Measurements from ENCODE around the gene MYOC. TPM values are rescaled to one million over a fixed set of nuclear protein-coding genes. Genes with fewer than 3 reads are reported as not detected.
"Not testable (repeated sequence)": the region's sequence is repeated elsewhere in the genome, so short reads cannot be mapped to it uniquely, and the experiment has no call there.

Gene MYOC
- total RNA-seq, 2 donors from 2014 or later = 1.9 to 6.4 TPM

DNA sequence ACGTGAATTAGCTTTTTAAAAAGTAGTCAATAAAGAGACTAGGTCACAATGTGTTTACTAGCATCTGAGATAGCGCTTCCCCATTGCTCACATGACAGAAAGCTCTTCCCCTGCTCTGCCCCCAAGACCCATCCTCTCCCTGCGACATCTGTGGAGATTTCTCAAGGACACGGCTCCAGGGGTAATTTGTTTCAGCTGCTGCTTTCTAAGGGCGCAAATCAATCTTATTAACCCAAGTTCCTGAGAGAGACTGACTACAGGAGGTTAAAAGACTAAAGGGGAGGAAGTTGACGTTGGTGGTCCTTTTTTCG, 30.4 kb downstream of the MYOC start, which contains the start of gene MYOCOS:
TSS of gene MYOCOS (plus strand) at position 92 of the 311 bp plus-strand sequence. CDS start 1,641 bp downstream, outside the sequence.
- intact Hi-C loops (cut with DNase I, micrococcal nuclease) = no loop called here
- ATAC-seq = no peak
- DNase-seq = no peak

DNA sequence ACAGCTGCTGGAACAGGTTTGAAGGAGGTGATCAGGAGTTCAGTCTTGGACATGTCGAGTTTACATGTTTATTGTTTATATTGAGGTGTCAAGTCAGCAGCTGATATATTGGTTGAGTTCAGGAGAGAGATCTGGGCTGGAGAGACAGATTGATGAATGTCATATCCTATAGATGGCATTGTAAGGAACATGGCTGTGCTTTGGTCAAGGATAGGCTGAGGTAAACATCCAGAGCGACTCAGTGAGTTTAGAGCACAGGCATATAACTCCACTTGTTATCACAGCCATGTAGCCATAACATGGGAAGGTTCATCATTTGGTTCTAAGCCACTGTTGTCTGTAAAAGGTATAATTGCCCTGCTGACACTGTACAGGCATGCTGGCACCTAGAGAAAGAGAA, 35.9 kb downstream of the MYOC start:
- ATAC-seq (no peak), DNase-seq (no peak)
- intact Hi-C loops (cut with DNase I, micrococcal nuclease) = no loop called here

DNA sequence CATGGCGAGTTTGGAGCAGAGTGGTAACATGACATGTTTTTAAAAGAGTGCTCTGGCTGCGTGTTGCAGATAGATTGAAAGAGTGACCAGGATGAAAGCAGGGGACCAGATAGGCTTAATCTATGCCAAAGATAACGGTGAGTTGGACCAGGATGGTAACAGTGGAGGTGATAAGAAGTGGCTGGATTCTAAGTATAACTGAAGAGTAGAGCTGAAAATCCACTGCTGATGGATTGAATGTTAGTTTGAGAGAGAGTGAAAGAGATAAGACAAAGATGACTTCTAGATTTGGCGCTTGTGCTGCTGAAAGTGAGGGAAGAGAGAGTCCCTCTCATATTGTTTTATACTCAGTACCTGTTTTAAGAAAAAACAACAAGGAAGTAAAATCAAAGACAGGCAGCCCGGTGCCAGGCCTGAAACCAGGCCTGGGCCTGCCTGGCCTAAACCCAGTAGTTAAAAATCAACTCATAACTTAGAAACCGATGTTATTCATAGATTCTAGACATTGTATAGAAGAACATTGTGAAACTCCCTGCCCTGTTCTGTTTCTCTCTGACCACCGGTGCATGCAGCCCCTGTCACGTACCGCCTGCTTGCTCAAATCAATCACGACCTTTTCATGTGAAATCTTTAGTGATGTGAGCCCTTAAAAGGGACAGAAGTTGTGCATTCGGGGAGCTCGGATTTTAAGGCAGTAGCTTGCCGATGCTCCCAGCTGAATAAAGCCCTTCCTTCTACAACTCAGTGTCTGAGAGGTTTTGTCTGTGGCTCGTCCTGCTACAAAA, 37.2 kb downstream of the MYOC start:
- DNase-seq; ATAC-seq; intact Hi-C loops (cut with DNase I, micrococcal nuclease): not testable (repeated sequence)

DNA sequence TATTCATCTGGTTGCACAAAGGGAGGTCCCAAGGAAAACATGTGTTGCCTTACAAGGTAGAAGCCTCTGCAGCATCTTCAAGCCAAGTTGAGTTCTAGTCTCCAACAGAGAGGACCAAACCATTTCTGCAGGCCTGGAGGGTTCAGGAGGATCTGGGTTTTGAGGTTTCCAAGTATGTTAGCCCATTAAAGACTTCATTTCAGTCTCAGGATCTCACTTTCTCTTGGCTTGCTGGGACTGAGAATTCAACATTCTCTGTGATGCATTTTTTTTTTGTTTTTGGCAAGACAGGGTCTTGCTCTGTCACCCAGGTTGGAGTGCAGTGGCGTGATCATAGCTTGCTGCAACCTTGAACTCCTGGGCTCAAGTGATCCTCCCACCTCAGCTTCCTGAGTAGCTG, 39.2 kb downstream of the MYOC start:
- DNase-seq (no peak), ATAC-seq (no peak)
- intact Hi-C loops (cut with DNase I, micrococcal nuclease) = no loop called here

DNA sequence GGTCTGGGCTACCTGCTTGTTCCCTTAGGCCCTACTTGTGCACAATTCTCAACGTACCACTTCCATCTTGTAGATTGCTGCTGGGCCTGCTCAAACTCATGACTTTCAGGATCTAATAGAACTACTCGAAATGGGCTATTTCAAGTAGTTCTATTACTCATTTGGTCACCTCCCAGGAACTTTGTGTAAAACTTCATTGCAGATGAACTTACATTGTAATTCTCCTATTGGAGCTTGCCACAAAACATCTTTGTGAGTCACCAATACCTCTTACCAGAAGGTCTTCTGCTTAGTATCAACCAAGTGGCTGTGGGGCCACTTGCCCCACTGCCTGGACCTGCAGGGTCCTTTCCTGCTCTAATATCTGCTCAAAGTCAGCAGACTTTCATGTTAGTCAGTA, 41.2 kb downstream of the MYOC start:
- no peak for DNase-seq
- ATAC-seq = no peak
- intact Hi-C loops (cut with DNase I, micrococcal nuclease) = no loop called here

DNA sequence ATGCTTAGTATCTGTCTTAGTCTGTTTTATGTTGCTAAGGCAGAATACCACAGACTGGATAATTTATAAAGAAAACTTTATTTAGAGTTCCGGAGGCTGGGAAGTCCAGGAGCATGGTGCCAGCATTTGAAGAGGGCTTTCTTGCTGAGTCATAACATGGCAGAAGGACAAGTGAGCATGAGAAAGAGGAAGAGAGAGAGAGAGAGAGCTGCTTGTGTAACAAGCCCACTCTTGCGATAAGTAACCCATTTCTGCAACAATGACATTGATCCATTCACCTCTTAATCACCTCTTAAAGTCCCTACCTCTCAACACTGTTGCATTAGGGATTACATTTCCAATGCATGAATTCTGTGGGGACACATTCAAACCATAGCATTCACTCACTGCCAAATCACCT, 42.1 kb downstream of the MYOC start:
- no peak for ATAC-seq
- intact Hi-C loops (cut with DNase I, micrococcal nuclease) = no loop called here
- no peak for DNase-seq

DNA sequence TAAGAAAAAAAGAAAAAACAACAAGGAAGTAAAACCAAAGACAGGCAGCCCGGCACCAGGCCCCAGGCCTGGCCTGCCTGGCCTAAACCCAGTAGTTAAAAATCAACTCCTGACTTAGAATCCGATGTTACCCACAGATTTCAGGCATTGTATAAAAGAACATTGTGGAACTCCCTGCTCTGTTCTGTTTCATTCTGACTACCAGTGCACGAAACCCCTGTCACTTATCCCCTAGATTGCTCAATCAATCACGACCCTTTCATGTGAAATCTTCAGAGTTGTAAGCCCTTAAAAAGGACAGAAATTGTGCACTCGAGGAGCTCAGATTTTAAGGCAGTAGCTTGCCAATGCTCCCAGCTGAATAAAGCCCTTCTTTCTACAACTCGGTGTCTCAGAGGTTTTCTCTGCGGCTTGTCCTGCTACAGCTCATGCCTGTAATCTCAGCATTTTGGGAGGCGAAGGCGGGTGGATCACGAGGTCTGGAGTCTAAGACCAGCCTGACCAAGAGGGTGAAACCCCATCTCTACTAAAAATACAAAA, 46.0 kb downstream of the MYOC start:
- intact Hi-C loops (cut with DNase I, micrococcal nuclease) = no loop called here
- ATAC-seq (no peak), DNase-seq (no peak)

DNA sequence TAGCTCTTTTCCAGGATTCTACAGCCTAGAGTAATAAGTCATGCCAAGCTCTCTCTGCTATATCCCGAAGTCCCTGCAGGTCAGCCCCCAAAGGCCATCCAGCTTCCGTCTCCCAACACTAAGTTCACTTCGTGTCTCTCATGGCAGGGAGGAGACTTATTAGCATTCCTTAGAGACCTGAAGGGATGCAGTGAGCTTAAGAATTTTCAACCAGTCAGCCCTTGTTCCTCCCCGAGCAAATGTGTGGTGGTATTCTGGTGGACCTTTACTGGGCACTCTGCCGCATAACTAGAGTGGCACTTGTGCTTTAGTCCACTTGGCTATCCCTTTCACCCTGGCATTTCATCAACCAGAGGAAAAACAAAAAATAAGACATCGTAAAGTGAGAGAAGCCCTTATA, 49.4 kb downstream of the MYOC start:
- intact Hi-C loops (cut with DNase I, micrococcal nuclease); DNase-seq: not testable (repeated sequence)

DNA sequence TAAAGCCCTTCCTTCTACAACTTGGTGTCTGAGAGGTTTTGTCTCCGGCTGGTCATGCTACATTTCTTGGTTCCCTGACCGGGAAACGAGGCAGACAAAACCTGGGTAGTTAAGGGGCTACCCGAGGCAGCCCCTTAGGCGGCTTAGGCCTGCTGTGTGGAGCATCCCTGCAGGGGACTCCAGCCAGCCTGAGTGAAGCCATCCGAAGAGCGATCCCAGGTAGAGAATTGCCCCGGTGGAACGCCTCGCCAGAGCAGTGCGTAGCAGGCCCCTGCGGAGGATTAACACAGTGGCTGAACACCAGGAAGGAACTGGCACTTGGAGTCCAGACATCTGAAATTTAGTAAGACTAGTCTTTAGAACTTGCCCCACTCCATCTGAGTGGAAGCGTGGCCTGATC, 51.6 kb downstream of the MYOC start:
- DNase-seq (no peak), ATAC-seq (no peak)
- intact Hi-C loops (cut with DNase I, micrococcal nuclease) = no loop called here

More for the DNA sequence above, 49.4 kb downstream of the MYOC start:
- ATAC-seq = not testable (repeated sequence)

DNA sequence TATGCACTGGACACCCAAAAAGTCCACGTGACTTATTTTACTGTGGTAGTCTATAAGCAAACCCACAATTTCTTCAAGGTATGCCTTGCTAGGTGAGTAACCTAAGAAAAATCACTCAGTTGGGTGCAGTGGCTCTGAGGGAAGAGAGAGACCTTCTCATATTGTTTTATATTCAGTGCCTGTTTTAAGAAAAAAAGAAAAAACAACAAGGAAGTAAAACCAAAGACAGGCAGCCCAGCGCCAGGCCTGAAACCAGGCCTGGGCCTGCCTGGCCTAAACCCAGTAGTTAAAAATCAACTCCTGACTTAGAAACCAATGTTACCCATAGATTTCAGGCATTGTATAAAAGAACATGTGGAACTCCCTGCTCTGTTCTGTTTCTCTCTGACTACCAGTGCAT, 52.2 kb downstream of the MYOC start:
- intact Hi-C loops (cut with DNase I, micrococcal nuclease); DNase-seq; ATAC-seq: not testable (repeated sequence)

DNA sequence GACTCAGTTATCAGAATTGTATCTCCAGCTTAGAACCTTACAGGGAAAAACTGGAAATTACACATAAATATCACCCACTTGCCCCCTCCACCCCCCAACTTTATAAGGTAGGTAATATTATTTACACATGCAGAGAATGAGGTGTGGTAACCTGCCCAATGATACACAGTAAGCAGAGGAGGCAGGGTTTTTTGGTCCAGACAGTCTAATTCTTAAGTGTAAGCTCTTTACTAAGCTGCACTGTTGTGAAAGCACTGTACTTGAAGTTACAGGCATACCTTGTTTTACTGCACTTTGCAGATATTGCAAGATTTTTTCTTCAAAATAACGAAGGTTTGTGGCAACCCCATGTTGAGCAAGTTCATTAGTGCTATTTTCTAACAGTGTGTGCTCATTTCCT, 55.3 kb downstream of the MYOC start:
- no peak for DNase-seq
- intact Hi-C loops (cut with DNase I, micrococcal nuclease) = no loop called here
- ATAC-seq = no peak

DNA sequence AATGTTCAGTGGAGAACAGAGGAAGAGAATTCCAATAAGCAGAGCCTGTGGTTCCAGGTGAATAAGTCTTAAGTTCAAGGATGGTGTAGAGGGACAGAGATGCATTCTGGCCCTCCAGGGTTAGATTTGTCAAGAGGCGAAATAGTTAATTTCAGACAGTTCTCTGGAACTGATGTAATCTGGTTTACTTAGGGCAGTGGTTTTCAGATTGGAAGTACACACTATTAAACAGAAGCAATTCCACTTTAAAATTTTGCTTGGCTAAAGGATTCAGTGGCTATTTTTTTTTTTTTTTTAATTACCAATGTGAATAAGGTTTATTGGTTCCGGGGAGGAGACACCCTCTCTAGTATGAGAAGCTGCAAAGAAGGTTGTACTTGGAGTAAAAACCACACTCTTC, 55.8 kb downstream of the MYOC start:
- no peak for ATAC-seq
- intact Hi-C loops (cut with DNase I, micrococcal nuclease) = no loop called here

DNA sequence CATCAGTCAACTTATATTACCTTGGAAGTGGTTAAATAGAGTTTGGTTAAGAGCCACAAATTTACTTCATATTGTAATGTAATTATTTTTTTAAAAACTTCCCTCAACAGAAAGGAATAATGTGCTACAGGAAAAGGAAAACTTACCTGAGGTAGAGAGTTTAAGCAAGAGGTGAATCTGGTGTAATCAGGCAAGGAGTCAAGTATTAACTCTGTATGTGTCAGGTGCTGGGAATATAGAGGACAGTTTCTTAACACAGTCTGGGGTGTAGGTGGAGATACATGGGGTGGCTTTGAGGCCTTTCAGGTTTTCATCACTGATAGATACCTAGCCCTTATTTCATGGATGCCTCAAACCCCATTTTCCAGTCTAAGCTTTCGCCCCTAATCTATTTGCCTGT, 56.4 kb downstream of the MYOC start:
- no peak for ATAC-seq
- intact Hi-C loops (cut with DNase I, micrococcal nuclease) = no loop called here
- DNase-seq = no peak

More for the DNA sequence above, 55.8 kb downstream of the MYOC start:
- no peak for DNase-seq

DNA sequence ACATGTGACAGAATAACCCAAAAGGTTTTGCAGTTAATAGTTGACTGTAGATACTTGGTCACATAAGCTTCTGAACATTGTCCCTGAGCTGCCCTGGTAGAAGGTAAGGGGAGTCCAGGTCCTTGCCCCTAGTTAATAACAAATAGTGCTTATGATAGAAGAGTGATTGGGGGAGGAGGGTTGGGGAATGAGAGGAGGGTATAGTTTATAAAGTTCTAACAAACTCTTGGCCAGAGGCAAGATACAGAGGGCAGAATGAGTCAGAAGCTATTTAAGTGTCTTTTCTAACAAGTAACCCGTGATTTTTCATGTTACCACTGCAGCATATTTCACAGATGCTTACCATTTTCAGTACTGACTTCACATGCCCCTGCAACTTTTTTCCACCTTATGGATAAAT, 57.2 kb downstream of the MYOC start:
- ATAC-seq (no peak), DNase-seq (no peak)
- intact Hi-C loops (cut with DNase I, micrococcal nuclease) = no loop called here

DNA sequence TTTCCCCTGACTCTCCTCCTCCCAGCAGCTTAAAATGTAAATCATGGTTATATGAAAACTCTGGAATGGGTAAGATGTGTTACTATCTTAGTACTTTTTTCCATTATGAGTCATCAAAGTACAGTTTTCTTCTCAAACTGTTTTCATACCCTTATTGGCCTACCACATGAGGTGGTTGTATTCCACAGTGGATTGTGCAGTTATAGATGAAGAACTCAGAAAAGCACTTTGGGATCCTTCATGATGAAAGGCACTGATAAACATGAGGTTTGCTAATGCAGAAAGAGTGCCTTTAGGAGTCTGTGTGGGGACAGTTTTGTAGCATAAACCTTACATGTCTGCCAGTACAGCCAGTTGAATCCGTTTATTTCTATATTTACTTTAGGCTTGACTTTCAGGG, 62.5 kb downstream of the MYOC start:
- DNase-seq = no peak
- intact Hi-C loops (cut with DNase I, micrococcal nuclease) = no loop called here
- no peak for ATAC-seq

DNA sequence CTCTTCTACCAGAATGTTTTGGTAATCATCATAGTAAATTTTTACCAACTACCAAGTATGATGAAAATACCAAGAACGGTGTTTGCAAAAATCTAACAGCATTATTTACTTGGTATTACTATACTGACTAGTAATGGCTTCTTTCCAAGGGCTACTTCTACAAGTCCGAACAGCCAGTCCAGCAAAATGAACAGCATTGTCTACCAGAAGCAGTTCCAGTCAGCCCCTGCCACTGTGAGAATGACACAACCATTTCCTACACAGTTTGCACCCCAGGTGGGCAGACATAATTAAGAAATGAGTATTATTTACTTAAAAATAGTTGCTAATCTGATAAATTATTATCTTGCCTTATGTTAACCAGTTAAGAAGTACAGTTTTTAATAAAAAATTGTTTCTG, 64.3 kb downstream of the MYOC start:
- no peak for ATAC-seq
- DNase-seq = no peak
- intact Hi-C loops (cut with DNase I, micrococcal nuclease) = loop anchor here in 1 of 2 donors (10.0 kb wide), 1 partner anchor 53 kb away; no protein-coding TSS in a partner anchor

DNA sequence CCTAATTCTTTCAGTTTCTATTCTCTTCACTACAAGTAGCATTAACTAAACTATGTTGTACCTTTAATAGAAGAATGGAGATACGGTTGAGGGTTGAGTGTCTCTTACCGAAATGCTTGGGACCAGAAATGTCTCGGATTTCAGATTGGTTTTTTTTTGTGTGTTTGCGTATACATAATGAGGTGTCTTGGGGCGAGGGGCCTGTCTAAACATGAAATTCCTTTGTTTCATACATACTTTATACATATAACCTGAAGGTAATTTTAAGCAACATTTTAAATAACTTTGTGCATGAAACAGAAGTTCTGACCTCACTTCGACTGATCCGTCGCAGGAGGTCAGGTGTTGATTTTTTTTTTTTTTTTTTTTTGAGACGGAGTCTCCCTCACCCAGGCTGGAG, 66.8 kb downstream of the MYOC start:
- intact Hi-C loops (cut with DNase I, micrococcal nuclease) = loop anchor here in 1 of 2 donors (10.0 kb wide), 1 partner anchor 51 kb away; no protein-coding TSS in a partner anchor
- no peak for ATAC-seq

More for the DNA sequence above, 66.8 kb downstream of the MYOC start:
- no peak for DNase-seq

All from left colon (tissue), 2 donors.